BE2C (cell line): ENCODE measurements around the gene ACTR1A.
"Not testable (repeated sequence)": the region's sequence is repeated elsewhere in the genome, so short reads cannot be mapped to it uniquely, and the experiment has no call there.

Source experiments
- DNase-seq: peaks from one replicate; pipeline ENCODE4 v3.0.0-alpha.2; 2020
- H3K27me3 ChIP-seq: fragments of 250-450 bp; sonication (Bioruptor Pico); 2 replicates; pipeline ENCODE4 v1.5.1; 2020; ENCODE audit warnings: mild to moderate bottlenecking
- H3K36me3 ChIP-seq: fragments of 250-450 bp; sonication (Bioruptor Pico); 2 replicates; pipeline ENCODE4 v1.5.1; 2020; ENCODE audit warnings: mild to moderate bottlenecking
- H3K4me1 ChIP-seq: fragments of 250-450 bp; sonication (Bioruptor Pico); 2 replicates; pipeline ENCODE4 v1.5.1; 2020
- H3K4me3 ChIP-seq: 2 replicates; pipeline ENCODE4 v1.5.1; 2011; ENCODE audit warnings: low read depth, low read length
- H3K9me3 ChIP-seq: fragments of 250-450 bp; sonication (Bioruptor Pico); 2 replicates; pipeline ENCODE4 v1.5.1; 2020
- CTCF ChIP-seq: IDR thresholded peaks from 2 replicates; pipeline ENCODE4 v1.5.1; 2012; ENCODE audit warnings: mild to moderate bottlenecking, low read depth, low read length

Gene ACTR1A

GRCh38 chr10:102504179-102504975, 1.9 kb upstream of the ACTR1A start:
- peak; percentile 42 for DNase-seq
- Histone ChIP-seq H3K27me3 (no peaks in the 10 kb centered on the region), H3K4me1 (no peaks in the 10 kb centered on the region), H3K4me3 (peak overlapping the region; percentile 90), H3K9me3 (no peaks in the 10 kb centered on the region), H3K36me3 (peaks cover 3% of the 10 kb centered on the region; the same call in 1 of the 2 replicates)
- TF ChIP-seq CTCF = no peak

- H3K4me3 ChIP-seq = peak within 1 kb of the TSS; percentile 90
- peak; percentile 98 for DNase-seq
- H3K27me3 ChIP-seq = no peaks in the 10 kb centered on the region
- no peaks in the 10 kb centered on the region for H3K9me3 ChIP-seq
- peak; percentile 94 for TF ChIP-seq CTCF
- H3K4me1 ChIP-seq = no peaks in the 10 kb centered on the region
- H3K36me3 ChIP-seq = no peaks in the 10 kb centered on the region; the same call in 1 of the 2 replicates
These were observed 1.0 kb upstream of the ACTR1A start, which contains the start of gene SUFU for GRCh38 chr10:102503264-102504178. TSS of gene SUFU (plus strand) at chr10:102503972. CDS start at chr10:102504153, 181 bp downstream.

- no peaks in the 10 kb centered on the region for H3K4me1 ChIP-seq
- H3K36me3 ChIP-seq = no peaks in the 10 kb centered on the region; the same call in 1 of the 2 replicates
- H3K27me3 ChIP-seq = no peaks in the 10 kb centered on the region
- no peaks in the 10 kb centered on the region for H3K9me3 ChIP-seq
- DNase-seq = peak; percentile 99
- H3K4me3 ChIP-seq = peak overlapping the region; percentile 99
- no peak for TF ChIP-seq CTCF
These were observed 529 bp downstream of the ACTR1A start for GRCh38 chr10:102502029-102502336.

- TF ChIP-seq CTCF = no peak
- H3K4me3 ChIP-seq = peak overlapping the region; percentile 99
- no peaks in the 10 kb centered on the region for H3K27me3 ChIP-seq
- H3K4me1 ChIP-seq = no peaks in the 10 kb centered on the region
- no peak for DNase-seq
- H3K9me3 ChIP-seq = no peaks in the 10 kb centered on the region
- peaks cover 2% of the 10 kb centered on the region; the same call in 1 of the 2 replicates for H3K36me3 ChIP-seq
These were observed 1.1 kb downstream of the ACTR1A start for GRCh38 chr10:102501201-102502028.

GRCh38 chr10:102500686-102501085, 1.8 kb downstream of the ACTR1A start:
- H3K9me3 ChIP-seq, H3K27me3 ChIP-seq, H3K36me3 ChIP-seq, DNase-seq, H3K4me1 ChIP-seq, H3K4me3 ChIP-seq: not testable (repeated sequence)

- no peak for TF ChIP-seq CTCF
- no peak overlapping the region for H3K4me3 ChIP-seq
- 0 out of 2 replicates have a peak, but pooled peaks cover 4% of the 10 kb centered on the region for H3K36me3 ChIP-seq
- no peak for DNase-seq
- H3K9me3 ChIP-seq = no peaks in the 10 kb centered on the region
- H3K4me1 ChIP-seq = no peaks in the 10 kb centered on the region
- no peaks in the 10 kb centered on the region for H3K27me3 ChIP-seq
These were observed 3.2 kb downstream of the ACTR1A start for GRCh38 chr10:102499356-102499755.
